A549 (cell line): Measurements from ENCODE around the gene SERTAD2.

Experiments used
- CEBPB ChIP-seq, 2 experiments: fragments of >200 bp in 1 of 2; sonication (Bioruptor Twin) in 1 of 2; formaldehyde crosslinking in 1 of 2; IDR thresholded peaks; 2 replicates each; pipeline ENCODE4 v1.6.1; 2012 to 2016
- CTCF ChIP-seq: fragments of >200 bp; sonication (Bioruptor Twin); formaldehyde crosslinking; IDR thresholded peaks from 3 replicates; pipeline ENCODE4 v1.5.1; 2016
- NFE2L2 ChIP-seq: fragments of 150-350 bp; conservative IDR thresholded peaks from 2 replicates; pipeline ENCODE4 v1.6.1; 2014; ENCODE audit warnings: low read length
- POLR2A ChIP-seq: IDR thresholded peaks from 2 replicates; pipeline ENCODE4 v1.6.1; 2012; ENCODE audit warnings: mild to moderate bottlenecking, low read length
- RAD21 ChIP-seq, 2 experiments: fragments of >200 bp in 1 of 2; sonication (Bioruptor Twin) in 1 of 2; formaldehyde crosslinking in 1 of 2; IDR thresholded peaks in 1 of 2; conservative IDR thresholded peaks in 1 of 2; 2 replicates in 1 of 2; 3 replicates in 1 of 2; pipeline ENCODE4 v1.6.1; 2012 to 2018; ENCODE audit warnings: inconsistent platforms in 1 of 2
- RFX5 ChIP-seq: fragments of 450-650 bp; IDR thresholded peaks from 2 replicates; pipeline ENCODE4 v1.7.1; 2014; ENCODE audit warnings: antibody characterized with exemption, mild to moderate bottlenecking, moderate library complexity
- SMC3 ChIP-seq: fragments of >200 bp; sonication (Bioruptor Twin); formaldehyde crosslinking; IDR thresholded peaks from 3 replicates; pipeline ENCODE4 v1.6.1; 2018; ENCODE audit warnings: inconsistent platforms
- TF ChIP-seq, protein P1 (sequence below): fragments of 250-450 bp; sonication (Bioruptor Pico); IDR thresholded peaks from 2 replicates; pipeline ENCODE4 v1.5.0; 2021; ENCODE audit warnings: mild to moderate bottlenecking, moderate library complexity, borderline replicate concordance
- TF ChIP-seq, protein P2 (sequence below): IDR thresholded peaks from 2 replicates; pipeline ENCODE4 v1.6.1; 2012

DNA sequence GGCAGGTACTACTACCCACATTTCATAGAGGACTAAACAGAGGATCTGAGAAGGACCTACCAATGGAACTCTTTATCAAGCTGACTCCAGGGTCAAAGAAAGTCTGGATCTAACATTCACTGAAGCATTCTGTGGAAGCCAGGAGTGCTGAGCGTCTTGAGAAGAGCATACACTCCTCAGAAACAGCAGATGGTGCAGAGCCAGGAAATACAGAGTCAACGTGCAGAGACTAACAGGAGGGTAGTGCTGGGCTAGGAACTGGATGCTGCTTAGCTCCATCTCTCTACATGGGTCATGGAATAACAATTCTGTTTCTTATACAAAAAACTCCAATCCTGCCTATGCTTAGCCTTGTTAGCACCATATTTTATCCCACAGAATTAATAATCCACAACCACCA lies 5.5 kb upstream of the SERTAD2 start:
- no peak for TF ChIP-seq RAD21 (conservative IDR thresholded peaks at IDR 0.05 in 1 of 2, IDR thresholded peaks at IDR 0.05 in 1 of 2)
- TF ChIP-seq POLR2A = no peak
- no peak for TF ChIP-seq CTCF
- TF ChIP-seq CEBPB (IDR thresholded peaks at IDR 0.05) = no peak
- TF ChIP-seq, protein P1, sequence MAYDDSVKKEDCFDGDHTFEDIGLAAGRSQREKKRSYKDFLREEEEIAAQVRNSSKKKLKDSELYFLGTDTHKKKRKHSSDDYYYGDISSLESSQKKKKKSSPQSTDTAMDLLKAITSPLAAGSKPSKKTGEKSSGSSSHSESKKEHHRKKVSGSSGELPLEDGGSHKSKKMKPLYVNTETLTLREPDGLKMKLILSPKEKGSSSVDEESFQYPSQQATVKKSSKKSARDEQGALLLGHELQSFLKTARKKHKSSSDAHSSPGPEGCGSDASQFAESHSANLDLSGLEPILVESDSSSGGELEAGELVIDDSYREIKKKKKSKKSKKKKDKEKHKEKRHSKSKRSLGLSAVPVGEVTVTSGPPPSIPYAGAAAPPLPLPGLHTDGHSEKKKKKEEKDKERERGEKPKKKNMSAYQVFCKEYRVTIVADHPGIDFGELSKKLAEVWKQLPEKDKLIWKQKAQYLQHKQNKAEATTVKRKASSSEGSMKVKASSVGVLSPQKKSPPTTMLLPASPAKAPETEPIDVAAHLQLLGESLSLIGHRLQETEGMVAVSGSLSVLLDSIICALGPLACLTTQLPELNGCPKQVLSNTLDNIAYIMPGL = no peak
- no peak for TF ChIP-seq NFE2L2
- no peak for TF ChIP-seq SMC3
- TF ChIP-seq, protein P2, sequence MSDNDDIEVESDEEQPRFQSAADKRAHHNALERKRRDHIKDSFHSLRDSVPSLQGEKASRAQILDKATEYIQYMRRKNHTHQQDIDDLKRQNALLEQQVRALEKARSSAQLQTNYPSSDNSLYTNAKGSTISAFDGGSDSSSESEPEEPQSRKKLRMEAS = no peak
- no peak for TF ChIP-seq RFX5
